HG03103 (cell line): ENCODE results near the gene EP400.
"Not testable (repeated sequence)": the region's sequence is repeated elsewhere in the genome, so short reads cannot be mapped to it uniquely, and the experiment has no call there.

Experiments
- ATAC-seq: cut with Tn5 transposase; IDR thresholded peaks from one replicate; pipeline ENCODE4 v1.9.1; 2021; ENCODE audit warnings: low read depth; ENCODE audit not compliant: unreplicated experiment

The EP400 gene

DNA sequence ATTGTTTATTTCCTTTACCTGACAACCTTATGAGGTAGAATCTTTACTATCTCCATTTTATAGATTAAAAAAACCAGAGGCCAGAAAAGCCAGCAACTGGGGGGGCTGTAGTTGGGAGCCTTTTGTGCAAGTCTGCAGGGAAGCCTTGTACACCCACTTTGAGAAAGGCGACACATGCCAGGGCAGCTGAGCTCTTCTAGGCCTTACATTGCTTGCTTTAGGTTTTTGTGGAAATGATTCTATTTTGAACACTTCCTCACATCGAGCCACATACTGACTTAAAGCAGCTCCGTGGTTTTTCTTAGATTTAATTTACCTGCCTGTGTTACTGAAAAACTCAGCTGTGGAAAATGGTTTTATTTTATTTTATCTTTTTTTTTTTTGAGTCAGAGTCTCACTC, 34.6 kb downstream of the EP400 start:
- no peak for ATAC-seq

DNA sequence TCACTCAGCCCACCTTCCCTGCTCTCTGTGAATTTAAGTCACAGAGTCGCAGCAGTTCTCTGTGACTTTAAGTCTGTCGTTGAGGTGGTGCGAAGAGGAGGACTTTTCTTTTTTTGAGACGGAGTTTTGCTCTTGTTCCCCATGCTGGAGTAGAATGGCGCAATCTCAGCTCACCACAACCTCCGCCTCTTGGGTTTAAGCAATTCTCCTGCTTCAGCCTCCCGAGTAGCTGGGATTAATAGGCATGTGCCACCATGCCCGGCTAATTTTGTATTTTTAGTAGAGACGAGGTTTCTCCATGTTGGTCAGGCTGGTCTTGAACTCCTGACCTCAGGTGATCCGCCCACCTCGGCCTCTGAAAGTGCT, 35.8 kb downstream of the EP400 start:
- ATAC-seq: not testable (repeated sequence)

DNA sequence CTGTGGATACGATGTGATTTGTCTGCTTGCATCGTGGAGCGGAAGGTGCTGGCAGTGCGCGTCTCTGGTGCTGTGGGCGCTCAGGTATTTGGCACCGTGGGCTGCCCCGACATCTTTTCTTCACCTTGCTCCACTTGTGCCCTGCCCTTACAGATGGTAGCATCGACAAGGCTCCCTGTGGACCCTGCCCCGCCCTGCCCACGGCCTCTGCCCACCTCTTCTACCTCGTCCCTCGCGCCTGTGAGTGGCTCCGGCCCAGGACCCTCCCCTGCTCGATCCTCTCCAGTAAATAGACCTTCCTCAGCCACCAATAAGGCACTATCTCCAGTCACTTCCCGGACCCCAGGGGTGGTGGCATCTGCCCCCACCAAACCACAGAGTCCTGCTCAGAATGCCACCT, 36.6 kb downstream of the EP400 start:
- ATAC-seq: no peak

DNA sequence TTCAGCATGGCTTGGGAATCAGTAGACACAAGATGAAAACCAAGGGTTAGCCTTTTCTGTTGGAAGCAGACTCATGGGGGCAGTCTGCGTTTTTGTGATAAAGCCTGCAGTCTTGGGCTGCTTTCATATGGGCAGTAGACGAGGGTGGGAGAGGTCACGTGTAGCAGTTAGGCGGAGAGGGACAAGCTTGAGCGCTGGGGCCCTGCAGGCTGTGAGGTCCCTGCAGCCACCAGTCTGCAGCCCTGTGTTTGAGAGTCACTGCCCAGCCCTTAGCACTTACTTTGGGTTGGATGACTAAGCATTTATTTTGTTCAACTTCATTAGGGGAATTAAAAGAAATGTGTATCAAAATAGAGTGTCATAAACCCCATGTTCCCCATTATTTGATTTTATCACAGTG, 37.2 kb downstream of the EP400 start:
- ATAC-seq: no peak

DNA sequence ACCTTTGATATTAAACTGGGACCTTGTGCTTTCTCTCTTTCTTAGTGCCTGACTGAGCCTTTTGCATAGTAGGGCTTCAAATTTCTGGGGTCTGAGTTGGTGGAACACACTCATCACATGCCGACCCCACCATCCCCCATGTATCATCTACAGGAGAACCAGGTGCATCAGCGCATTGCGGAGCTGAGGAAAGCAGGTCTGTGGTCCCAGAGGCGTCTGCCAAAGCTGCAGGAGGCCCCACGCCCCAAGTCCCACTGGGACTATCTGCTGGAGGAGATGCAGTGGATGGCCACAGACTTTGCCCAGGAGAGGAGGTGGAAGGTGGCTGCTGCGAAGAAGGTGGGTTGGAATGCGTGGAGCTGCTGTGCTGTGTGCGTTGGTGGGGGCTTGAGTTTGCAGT, 37.8 kb downstream of the EP400 start:
- ATAC-seq: no peak

DNA sequence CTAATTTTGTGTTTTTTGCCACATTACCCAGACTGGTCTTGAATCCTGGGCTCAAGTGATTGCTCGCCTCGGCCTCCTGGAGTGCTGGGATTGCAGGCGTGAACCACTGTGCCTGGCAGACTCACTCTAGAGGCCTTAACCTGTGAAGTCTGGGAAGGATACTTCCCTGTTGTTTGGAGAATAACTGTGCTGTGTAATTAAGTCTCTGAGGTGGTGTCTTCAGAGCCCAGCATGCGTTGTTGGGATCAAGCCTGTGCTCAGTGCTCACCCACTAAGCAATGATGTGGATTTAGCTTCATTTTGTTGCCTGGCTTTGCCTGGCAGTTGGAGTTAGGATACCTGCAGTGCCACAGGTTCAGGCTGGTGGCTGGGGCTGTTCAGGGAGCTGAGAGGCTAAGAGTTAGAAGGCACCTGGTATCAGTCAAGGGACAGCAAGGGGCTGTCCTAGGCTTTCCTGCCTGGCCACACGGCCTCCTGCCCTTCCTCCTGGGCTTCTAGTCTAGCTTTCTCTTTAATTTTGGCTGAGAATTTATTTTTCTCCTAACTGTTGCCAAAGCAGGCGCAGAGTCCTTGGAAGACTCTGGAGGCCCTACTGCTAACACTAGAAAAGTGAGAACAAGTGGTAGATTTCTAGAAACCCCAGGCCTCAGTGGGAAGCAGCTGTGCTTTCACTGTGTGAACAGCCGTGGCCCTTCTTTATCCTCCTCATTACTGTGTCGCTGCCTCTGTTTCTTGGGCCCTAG, 38.5 kb downstream of the EP400 start:
- ATAC-seq: no peak

DNA sequence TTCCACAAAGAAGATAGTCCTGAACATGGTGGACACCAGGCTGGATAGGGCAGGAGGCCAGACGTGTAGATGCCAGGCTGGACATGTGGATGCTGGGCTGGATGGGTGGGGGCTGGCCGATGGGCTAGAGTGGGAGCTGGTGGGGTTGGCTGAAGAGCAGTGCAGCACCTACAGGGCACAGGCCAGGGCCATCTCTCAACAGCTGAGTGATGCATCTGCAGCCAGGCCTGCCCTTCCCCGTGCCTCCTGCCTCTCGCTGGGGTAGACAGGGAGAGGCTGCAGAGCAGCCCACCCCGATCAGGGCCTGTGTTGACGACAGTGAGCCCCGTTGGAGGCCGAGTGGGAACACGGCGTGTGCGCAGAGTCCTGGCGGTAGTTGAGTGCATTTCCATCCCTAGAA, 39.3 kb downstream of the EP400 start:
- no peak for ATAC-seq

DNA sequence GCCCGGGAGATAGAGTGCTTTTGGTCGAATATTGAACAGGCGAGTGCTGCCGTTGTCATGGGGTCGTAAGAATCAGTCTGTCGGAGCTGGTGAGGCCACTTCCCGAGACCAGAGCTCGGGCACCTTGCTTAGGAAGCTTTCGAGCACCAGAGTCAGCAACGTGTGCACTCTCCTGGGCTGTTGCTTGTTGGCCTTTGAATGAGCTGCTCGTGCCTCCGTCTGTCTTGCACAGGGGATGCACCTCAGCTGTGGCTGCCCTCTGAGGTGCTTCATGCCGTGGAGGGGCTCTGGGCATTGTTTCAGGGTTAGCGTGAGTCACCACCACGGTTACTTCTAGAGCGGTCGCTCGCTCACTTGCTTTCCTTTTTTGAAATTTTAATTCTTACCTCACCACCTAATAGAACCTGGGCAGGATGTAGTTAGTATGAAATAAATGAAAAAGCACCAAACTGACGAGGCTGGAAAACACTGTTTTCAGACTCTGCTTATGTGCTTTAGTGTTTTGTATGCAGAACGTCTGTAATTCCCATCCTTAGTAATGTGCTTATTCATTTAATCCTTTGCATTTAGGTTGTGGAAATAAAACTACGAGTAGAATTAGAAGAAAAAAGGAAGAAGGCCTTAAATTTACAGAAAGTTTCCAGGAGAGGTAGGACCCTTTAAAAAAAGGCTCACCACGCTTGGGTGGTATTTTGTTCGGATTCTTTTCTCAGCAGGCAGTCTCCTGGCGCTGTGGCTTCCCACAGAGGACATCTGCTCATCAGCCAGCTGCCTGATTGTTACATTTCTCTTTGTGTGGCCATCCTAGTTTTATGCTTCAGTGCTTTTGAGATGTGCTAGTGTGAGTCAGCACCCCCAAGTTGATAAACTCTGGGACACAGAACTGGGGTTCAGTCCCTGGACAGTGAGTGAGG, 40.6 kb downstream of the EP400 start:
- no peak for ATAC-seq

DNA sequence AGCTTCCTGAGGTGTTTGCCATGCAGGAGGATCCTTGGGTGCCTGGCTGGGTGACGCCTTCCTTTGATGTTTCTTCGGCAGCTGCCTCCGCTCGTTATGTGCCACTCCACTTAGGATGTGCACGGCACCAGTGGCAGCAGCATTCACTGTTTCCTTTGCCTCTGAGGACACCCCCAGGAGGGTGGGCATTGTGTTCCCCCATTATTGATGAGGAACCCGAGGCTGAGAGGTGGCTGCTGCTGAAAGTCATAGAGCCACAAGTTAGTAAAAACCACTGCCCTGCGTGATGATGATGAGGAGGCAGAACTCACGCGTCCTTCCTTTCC, 41.2 kb downstream of the EP400 start:
- ATAC-seq: no peak

DNA sequence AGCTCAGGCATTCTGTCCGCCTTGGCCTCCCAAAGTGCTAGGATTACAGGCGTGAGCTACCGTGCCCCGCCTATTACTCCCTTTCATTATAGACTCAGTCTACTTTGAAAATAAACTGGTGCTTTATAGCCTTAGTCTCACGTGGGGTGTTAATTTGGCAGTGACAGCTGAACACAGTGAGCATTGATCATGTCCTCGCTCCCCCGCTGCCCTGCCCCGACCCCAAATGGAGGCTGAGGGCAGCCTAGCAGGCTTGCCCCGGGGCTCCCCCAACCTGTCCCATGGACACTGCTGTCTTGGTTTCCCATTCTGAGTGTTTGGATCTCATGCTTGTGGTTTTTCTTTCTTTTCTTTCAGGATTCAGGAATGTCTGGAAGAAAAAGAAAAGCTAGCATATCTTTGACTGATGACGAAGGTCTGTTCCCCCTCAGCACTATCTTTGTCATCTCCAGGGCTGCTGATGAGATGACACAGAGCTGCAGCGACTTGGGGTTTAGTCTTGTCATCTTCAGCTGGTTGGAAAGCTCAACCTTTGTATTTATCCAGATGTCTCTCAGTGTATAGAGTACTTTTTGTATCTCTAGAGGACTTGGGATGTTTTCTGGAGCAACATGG, 42.2 kb downstream of the EP400 start:
- no peak for ATAC-seq

DNA sequence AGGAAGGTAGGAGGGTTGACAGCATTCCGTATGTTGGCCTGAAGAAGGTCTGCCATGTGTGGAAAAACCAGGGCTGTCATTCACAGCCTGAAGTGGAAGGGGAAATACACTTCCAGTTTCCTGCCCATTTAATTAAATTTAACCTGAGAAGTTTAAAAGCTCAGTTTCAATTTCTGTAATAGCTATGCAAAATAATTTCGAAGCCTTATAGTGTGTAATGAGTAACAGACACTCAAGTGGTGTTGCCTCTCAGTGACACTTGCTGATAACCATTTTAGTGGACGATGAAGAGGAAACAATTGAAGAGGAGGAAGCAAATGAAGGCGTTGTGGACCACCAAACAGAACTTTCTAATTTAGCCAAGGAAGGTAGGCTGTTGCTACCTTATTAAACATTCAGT, 44.8 kb downstream of the EP400 start:
- ATAC-seq: peak; percentile 68

DNA sequence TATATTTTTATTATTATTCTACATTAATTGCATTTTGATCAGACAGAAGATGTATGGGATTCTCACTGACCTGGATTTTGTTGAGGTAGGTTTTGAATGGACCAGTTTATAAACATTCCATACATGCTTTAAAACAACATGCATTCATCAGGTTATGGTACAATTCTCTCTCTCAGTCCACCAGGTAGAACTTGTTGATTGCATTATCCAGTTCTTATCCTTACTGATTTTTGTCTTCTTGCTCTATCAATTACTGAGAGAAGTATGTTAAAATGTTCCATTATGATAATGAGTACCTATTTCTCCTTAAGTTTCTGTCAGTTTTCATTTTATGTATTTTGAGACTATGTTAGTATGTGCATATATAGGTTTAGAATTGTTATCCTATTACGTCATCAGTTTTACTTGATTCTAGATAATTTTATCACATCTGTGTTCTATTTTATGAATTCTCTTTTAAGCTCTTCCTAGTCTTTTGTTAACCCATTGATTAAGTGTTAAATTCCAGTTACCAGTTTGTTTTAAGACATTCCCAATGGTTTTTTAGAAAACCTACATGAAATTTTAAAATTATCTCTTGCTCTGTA, 50.6 kb downstream of the EP400 start:
- no peak for ATAC-seq

DNA sequence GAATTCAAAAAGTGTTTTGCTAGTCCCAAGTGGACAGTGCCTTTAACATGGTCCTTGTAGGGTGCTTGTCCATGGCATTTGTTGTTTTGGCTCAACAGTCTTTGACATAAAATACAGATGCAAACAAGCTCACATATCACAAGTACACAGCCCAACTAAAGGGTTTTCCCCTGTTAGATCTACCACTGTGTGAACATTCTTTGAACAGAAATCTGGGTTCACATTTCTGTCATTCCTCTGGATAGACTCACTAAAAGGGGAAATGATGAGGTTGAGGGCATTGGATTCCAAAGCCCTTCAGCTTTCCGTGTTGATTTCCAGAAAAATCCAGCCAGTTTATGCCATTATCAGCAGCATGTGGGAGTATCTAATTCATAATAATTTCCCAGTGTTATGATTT, 54.1 kb downstream of the EP400 start:
- ATAC-seq: no peak

DNA sequence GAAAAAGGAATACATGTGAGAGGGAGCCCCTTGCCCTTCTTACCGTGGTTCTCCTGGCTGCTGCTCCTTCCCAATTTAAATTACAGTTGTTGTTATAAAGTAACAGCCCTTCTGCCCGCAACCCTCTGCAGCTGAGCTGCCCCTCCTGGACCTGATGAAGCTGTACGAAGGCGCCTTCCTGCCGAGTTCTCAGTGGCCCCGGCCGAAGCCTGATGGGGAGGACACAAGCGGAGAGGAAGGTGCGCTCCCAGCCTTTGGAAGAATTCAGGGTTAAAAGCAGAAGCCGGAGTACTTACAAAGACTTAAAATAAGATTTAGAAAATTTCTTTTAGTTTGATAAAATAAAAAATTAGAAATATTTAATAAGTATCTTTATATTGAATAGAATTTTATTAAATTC, 55.2 kb downstream of the EP400 start:
- ATAC-seq: no peak

DNA sequence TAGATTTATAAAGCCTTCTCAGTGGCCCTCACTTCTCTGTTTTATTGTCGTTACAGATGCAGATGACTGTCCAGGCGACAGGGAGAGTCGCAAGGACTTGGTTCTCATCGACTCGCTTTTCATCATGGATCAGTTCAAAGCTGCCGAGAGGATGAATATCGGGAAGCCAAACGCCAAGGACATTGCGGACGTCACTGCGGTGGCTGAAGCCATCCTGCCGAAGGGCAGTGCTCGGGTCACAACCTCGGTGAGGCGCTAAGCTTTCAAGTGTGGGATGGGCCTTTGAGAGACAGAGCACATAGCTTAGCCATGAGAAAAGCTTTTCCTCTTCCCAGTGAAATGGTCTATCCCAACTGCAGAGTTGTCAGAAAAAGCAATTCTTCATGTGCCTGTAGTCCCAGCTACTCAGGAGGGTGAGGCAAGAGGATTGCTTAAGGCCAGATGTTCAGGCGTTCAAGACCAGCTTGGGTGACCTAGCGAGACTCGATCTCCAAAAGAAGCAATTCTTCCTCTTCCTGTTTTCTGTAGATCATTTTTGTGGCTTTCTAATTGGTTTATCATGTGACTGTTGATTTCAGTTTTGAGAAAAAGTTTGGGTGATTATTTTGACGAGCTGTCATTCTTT, 56.4 kb downstream of the EP400 start:
- no peak for ATAC-seq

DNA sequence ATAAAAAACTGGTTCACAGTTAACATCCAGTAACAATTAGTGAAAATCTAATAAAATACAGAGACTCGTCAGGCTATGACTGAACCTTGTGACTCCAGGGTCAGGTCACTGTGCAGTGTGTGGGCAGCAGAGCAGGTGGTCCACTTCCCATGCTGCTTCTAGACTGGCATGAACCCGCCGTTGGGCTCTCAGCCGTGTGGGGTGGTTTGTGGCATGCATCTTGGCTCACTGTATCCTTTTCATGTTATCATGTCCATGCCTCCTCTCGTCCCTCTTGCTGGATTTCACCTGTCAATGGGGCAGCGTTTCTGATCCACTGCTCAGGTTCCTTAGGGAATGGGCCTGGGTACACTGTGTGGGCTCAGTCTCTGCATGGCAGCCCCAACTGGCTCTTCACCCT, 57.3 kb downstream of the EP400 start:
- no peak for ATAC-seq

DNA sequence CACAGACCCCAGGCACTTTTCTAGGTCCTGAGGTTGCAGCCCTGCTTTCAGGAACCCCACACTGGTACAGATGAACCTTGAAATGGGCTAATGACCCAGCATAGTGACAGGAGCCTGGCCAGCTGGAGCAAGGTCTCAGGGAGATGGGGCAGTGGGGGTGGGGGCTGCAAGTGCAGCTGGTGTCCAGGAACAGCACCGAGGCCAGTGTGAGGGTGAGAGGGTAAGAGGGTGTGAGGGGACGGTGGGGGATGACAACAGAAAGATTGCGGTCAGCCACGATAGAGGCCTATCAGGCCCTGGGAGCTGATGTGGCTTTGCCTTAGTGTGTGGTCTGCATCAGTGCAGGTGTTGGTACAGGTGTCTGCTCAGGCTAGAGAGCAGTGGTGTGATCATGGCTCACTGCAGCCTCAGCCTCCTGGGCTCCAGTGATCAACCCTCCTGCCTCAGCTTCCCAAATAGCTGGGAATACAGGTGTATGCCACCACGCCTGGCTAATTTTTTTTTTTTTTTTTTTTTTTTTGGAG, 59.7 kb downstream of the EP400 start:
- no peak for ATAC-seq

DNA sequence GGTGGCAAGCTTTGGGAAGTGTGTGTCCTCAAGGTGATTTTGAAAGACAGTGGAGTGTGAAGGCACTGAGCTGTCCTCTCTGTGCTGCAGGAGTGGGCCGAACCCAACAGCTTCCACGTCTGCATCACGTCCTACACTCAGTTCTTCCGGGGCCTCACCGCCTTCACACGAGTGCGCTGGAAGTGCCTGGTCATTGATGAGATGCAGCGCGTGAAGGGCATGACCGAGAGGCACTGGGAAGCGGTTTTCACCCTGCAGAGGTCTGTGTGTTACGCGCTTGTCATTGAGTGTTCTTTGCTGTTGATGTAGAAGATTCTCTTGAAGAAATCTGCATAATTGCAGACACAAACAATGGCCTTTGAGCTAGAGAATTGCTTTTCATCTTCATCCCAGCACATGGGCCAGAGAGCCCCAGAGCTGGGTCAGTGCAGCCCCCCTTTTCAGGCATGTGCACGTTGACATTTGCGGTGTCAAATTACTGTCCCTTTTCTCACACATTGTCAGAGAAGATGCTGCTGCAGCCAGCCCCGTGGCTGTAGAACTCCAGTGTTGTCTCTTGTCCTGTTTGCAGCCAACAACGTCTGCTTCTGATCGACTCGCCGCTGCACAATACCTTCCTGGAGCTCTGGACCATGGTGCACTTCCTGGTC, 63.3 kb downstream of the EP400 start:
- ATAC-seq: no peak

DNA sequence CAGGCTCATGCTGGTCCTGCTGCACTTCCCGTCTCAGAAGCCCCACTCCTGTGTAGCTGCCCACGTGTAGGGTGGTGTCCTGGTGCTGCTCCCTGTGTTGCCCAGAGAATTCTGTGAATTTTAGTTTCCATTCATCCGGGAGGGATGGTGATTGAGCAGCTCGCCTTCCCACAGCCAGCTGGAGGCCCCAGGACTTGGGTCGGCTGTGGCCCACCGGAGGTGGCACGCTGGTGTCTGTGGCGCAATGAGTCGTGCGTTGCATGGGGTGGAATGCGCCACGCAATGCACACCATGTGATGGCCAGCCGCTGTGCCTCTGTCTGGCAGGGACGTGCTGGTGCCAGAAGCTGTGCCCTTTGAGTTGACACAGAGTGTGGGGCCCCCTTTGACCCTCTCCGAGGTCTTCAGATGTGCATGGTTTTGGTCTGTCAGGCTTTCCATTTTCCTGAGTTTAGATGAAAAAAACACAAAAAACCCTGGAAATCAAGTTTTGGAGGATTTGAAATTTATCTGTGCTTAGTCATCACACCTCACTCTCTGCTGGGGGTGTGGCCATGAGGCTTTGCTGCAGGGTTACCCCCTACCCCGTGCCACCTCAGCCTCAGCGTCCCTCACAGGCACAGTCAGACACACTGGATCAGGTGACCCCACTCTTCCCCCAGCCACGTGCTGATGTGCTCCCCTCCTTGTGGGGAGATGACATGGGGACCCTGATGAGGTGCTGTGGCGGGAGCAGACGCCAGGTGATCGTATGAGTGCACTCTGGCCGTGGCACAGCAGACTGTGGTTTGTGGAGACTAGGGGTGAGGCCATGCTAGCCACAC, 64.6 kb downstream of the EP400 start:
- ATAC-seq: no peak
